GM19467 (cell line): Measurements from ENCODE around the gene OR2A1.
"Not testable (repeated sequence)": the region's sequence is repeated elsewhere in the genome, so short reads cannot be mapped to it uniquely, and the experiment has no call there.

Source experiments
- ATAC-seq: cut with Tn5 transposase; IDR thresholded peaks from one replicate; pipeline ENCODE4 v1.9.1; 2021; ENCODE audit warnings: mild to moderate bottlenecking, moderate library complexity; ENCODE audit not compliant: unreplicated experiment

OR2A1 gene

GRCh38 chr7:144321677-144322206, 9.5 kb downstream of the OR2A1 start:
- ATAC-seq, result not testable (repeated sequence)

- not testable (repeated sequence) for ATAC-seq
Observed at GRCh38 chr7:144323359-144323758, 11.1 kb downstream of the OR2A1 start.

- ATAC-seq, result not testable (repeated sequence)
Observed at GRCh38 chr7:144325868-144326267, 13.6 kb downstream of the OR2A1 start.

GRCh38 chr7:144330044-144330443, 17.8 kb downstream of the OR2A1 start:
- ATAC-seq, result not testable (repeated sequence)

- peak; percentile 42 for ATAC-seq
Observed at GRCh38 chr7:144331221-144331995, 19.2 kb downstream of the OR2A1 start.

- not testable (repeated sequence) for ATAC-seq
Observed at GRCh38 chr7:144331996-144332288, 19.7 kb downstream of the OR2A1 start.

- ATAC-seq, result peak; percentile 30
Observed at GRCh38 chr7:144348625-144349024, 36.4 kb downstream of the OR2A1 start.

GRCh38 chr7:144351667-144352066, 39.4 kb downstream of the OR2A1 start:
- ATAC-seq, result not testable (repeated sequence)

- ATAC-seq, result peak; percentile 69
Observed at GRCh38 chr7:144355176-144355822, 43.1 kb downstream of the OR2A1 start, which contains the start of gene ARHGEF5. ARHGEF5 (plus strand) TSS chr7:144355402; CDS start chr7:144362670, 7,268 bp downstream.

- not testable (repeated sequence) for ATAC-seq
Observed at GRCh38 chr7:144356185-144356584, 44.0 kb downstream of the OR2A1 start.

- not testable (repeated sequence) for ATAC-seq
Observed at GRCh38 chr7:144356860-144357259, 44.6 kb downstream of the OR2A1 start.

- not testable (repeated sequence) for ATAC-seq
Observed at GRCh38 chr7:144362061-144362460, 49.8 kb downstream of the OR2A1 start.

- ATAC-seq, result not testable (repeated sequence)
Observed at GRCh38 chr7:144365523-144365922, 53.3 kb downstream of the OR2A1 start.

GRCh38 chr7:144367250-144367649, 55.0 kb downstream of the OR2A1 start:
- not testable (repeated sequence) for ATAC-seq

- not testable (repeated sequence) for ATAC-seq
Observed at GRCh38 chr7:144369221-144369620, 57.0 kb downstream of the OR2A1 start.
